Putamen (tissue), 1 donor: Measurements from ENCODE around the gene BMERB1.
A peak's percentile ranks its signal among the peaks of the same experiment; 100 is the strongest.
"Not testable (repeated sequence)": the region's sequence is repeated elsewhere in the genome, so short reads cannot be mapped to it uniquely, and the experiment has no call there.

ENCODE experiments used
- DNase-seq: peaks from one replicate; pipeline ENCODE4 v3.0.0-alpha.2; 2016; ENCODE audit warnings: low spot score

Gene BMERB1

DNA sequence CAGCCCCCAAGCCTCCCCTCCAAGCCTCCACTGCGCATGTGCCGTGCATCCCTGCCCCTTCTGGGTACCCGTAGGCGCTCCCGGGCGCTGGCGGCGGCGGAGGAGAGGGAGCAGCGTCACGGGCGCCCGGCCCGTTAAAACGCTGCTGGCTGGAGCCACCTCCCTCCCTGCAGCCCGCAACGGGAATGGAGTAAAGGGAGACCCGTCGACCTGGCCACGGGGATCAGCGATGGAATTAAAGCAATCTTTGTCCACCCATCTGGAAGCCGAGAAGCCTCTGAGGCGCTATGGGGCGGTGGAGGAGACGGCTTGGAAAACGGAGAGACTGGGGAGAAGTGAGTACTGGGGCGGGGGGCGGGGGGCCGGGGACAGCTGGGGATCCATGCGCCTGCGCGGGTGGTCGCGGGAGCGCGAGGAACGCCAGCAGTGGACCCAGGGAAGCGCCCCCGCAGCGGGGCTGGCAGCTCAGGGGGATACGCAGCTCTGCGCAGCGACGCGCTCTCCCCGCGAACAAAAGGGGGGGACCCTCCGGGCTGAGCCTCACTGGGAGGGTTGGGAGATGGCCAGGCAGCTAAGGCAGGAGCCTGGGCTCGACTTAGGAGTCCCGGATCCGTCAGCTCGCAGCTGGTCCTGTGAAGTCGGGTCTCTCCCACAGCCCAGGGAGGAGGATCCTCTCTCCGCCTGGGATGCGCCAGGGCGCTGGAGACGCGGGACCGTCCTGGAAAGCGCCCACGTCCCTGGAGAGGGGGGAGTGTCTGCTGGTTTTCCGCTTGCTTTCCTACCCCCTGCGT, at the start of gene BMERB1:
Gene BMERB1, plus strand, starts transcription at position 164 of the 791 bp plus-strand sequence. Its CDS starts 66 bp downstream, at position 230.
- peak; percentile 89 for DNase-seq

DNA sequence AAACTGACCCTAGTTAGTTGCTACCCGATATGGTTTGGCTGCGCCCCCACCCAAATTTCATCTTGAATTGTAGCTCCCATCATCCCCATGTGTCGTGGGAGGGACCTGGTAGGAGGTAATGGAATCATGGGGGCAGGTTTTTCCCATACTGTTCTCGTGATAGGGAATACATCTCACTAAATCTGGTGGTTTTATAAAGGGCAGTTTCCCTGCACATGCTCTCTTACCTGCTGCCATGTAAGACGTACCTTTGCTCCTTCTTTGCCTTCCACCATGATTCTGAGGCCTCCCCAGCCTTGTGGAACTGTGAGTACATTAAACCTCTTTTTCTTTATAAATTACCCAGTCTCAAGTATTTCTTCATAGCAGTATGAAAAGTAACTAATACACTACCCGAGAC, 46.3 kb upstream of the BMERB1 start:
- DNase-seq = not testable (repeated sequence)

DNA sequence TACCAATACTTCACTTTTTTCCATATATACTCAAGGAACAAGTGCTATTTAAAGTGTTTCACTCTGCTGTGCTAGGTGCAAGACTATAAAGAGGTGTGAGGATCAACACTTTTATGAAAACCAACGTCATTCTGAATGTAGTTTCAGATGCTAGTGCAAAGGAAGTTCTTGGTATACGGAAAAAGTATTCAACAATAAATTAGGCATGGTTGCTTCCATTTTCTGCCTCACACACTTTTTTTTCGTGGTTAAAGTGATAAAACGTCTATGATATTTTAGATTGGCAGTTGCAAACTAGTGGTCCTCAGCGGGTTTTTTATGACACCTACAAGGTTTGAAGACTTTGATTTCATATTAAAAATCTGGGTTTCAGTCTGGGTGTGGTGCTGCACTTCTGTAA, 44.5 kb upstream of the BMERB1 start:
- not testable (repeated sequence) for DNase-seq

DNA sequence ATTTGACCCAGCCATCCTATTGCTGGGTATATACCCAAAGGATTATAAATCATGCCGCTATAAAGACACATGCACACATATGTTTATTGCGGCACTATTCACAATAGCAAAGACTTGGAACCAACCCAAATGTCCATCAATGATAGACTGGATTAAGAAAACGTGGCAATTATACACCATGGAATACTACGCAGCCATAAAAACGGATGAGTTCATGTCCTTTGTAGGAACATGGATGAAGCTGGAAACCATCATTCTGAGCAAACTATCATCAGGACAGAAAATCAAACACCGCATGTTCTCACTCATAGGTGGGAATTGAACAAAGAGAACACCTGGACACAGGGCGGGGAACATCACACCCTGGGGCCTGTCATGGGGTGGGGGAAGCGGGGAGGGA, 41.4 kb upstream of the BMERB1 start:
- DNase-seq = not testable (repeated sequence)

DNA sequence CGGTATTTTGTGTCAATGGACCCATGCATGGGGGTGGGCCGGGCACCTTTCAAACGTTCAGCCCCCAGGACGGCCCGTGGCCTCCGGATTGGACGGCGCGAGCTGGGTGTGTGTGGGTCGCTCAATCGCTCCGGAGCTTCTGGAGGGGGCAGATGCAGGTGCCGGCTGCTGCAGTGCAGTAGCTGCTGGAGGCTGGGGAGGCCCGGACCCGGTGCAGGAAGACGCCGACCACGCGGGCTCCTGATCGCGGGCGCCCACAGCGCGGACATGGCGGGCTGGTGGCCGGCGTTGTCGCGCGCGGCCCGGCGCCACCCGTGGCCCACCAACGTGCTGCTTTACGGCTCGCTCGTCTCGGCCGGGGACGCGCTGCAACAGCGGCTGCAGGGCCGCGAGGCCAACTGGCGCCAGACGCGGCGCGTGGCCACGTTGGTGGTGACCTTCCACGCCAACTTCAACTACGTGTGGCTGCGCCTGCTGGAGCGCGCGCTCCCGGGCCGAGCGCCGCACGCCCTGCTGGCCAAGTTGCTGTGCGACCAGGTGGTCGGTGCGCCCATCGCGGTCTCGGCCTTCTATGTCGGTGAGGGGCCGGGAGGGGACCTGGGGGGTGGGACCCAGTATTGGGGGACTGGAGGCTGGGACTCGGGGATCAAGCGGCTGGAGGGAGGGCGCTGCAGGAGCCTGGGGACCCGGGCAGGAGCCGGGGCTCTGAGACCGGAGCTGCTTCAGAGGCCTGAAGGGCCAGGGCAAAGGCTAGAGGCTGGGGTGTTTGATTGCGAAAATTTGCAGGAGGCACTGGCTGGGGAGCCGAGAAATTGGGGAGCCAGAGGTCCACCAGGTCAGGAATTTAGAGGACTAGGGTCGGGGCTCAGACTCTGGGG, 38.5 kb upstream of the BMERB1 start, which contains the start of gene MPV17L:
Gene MPV17L, plus strand, starts transcription at position 124 of the 878 bp plus-strand sequence. Its CDS starts 144 bp downstream, at position 268.
- DNase-seq = peak; percentile 34

DNA sequence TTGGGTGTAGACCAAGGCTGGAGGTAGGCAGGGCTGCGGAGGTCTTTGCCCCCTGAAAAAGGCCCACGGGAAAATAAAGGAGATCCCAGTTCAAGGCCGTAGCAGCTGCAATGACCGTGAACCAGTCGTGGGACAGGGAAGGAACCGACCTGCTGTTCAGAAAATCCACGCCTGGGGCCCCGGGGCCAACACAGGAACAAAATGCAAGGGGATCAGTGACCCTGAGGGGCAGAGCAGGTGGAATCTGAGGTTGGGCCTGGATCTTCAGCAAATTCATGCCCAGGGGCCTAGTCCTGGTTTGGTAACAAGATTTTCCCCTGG, 37.9 kb upstream of the BMERB1 start:
- not testable (repeated sequence) for DNase-seq

DNA sequence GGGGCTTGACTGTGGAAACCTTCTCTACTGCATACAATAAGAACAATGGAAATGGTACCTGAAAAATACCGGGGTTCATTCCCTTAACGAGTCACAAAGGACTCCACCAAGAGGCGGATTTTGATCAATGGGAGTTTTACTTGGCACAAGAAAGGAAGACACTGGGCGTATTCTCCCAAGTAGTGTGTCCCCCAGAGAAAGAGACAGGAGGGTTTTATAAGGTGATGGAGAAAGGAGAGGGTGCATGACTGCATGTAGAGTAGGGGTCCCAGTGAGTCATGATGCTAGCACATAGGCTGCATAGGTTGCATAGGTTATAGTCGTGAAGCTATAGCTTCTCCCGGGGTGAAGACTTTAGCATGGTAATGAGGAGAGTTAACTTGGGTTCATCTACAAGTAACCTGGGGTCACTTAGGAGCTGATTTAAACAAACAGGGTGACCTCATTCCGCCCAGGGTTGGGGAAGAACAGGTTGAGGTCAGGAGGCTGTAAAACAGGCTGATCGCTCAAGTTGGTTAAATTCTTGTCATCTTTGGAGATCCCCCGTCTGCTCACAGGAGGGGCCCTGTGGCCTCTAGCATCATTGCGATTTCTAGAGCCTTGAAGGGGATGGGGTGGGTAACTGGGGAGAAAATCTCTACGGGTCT, 37.3 kb upstream of the BMERB1 start:
- DNase-seq = no peak

DNA sequence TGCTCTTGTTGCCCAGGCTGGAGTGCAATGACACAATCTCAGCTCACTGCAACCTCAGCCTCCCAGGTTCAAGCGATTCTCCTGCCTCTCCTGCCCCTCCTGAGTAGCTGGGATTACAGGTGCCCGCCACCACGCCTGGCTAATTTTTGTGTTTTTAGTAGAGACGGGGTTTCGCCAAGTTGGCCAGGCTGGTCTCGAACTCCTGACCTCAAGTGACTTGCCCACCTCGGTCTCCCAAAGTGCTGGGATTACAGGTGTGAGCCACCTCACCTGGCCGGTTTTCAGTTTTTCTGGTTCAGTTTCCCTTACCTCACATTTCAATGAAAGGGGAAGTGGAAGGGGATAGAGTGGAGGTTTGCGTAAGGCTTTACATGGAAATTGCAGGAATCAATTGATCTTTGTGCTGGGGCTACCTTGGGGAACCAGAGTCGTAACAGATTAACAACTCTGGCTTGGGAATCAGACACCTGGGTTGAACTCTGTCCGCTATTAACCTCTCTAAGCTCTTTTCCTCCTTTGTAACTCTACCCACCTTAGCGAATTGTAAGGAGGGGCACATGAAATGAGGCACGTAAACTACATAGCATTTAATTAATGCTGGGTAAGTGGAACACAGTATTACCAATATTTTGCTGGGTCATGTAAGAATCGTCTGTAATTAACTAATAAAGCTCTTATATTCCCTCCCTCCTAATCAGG, 35.6 kb upstream of the BMERB1 start:
- no peak for DNase-seq

DNA sequence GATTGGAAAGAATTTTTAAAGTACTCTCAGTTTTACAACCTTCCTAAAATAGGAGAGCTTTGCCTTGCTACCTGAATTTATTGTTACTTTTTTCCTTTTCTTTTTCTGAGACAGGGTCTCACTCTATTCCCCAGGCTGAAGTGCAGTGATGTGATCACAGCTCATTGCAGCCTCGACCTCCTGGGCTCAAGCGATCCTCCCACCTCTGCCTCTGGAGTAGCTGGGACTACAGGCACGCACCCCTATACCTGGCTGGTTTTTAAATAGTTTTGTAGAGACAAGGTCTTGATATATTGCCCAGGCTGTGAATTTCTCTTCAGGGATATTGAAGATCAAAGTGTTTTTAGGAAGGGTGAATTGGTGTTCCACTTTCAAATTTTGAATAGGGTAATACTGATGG, 35.1 kb upstream of the BMERB1 start:
- DNase-seq = no peak

DNA sequence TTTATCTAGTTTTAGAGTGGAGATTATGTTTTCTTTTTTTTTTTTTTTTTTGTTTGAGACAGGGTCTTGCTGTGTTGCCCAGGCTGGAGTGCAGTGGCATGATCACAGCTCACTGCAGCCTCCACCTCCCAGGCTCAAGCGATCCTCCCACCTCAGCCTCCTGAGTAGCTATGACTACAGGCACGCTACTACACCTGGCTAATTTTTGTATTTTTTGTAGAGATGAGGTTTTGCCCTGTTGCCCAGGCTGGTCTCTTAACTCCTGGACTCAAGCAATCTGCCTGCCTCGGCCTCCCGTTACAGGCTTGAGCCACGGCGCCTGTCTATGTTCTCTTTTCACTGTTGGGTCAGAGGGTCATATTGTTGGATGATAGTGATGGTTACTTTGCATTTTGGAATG, 34.1 kb upstream of the BMERB1 start:
- DNase-seq = not testable (repeated sequence)

DNA sequence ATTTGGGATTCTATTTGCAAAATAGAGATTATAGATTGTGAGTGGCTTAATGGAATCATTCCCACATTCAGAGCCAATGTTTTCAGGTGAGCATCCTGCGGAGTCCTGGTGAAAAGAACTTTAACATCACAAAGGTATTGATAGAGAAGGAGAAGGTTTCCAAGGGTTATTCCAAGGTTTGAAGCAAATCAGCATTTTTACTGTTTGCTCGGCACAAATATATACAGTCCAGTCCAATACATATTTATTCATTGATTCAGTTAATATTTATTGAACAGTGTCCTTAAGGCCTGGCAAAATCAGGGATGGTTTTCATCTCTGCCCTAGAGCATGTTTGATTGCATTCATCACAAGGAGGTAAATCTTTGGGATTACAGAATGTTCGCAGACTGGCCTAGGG, 32.4 kb upstream of the BMERB1 start:
- no peak for DNase-seq

DNA sequence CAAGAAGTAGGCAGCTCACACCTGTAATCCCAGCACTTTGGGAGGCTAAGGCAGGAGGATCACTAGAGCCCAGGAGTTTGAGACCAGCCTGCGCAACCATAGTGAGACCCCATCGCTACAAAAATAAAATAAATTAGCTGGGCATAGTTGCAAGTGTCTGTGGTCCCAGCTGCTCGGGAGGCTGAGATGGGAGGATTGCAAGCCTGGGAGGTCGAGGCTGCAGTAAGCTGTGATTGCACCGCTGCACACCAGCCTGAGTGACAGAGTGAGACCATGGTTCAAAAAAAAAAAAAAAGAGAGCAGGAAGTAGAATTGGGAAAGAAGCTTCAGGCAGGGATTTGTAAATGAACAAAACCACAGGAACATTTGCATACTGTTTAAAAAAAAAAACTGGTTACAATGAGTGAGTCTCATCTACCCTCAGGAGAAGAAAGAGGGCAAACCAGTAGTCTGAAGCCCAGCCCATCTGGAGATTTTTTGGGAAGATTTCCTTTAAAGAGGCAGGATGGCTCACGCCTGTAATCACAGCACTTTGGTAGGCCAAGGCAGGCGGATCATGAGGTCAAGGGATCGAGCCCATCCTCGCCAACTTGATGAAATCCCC, 30.9 kb upstream of the BMERB1 start:
- no peak for DNase-seq

DNA sequence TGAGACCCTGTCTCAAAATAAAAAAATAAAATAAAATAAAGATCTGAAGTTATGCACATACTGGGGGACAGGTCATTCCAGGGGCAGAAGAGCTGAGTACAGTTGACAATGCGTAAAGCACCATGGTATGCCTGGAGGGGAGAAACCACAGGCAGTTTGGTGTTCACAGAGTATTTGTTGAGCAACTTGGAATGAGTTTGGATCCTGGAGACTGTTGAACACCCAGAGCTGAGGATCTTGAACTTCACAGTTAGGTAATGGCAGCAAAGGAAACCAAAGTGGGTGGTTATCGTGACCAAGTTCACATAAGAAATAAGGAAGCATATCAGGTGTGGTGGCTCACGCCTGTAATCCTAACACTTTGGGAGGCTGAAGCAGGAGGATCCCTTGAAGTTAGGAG, 30.3 kb upstream of the BMERB1 start:
- DNase-seq = not testable (repeated sequence)

DNA sequence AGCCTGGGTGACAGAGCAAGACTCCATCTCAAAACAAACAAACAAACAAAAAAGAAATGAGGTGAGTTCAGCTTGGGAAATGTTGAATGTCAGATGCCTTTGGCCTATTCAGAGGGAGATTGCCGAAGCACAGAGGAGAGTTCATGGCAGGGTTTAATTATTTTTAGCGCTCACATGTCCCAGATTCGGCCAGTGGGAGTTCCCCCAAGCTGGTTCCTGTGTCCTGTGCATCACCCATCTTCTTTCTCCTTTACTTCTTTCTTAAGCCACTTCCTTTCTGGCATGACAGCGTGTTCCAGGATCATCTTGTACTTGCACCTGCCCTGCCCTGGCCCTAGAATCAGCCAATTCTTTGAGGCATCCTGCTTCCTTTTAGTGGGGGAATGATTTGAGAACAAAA, 29.6 kb upstream of the BMERB1 start:
- DNase-seq = no peak

DNA sequence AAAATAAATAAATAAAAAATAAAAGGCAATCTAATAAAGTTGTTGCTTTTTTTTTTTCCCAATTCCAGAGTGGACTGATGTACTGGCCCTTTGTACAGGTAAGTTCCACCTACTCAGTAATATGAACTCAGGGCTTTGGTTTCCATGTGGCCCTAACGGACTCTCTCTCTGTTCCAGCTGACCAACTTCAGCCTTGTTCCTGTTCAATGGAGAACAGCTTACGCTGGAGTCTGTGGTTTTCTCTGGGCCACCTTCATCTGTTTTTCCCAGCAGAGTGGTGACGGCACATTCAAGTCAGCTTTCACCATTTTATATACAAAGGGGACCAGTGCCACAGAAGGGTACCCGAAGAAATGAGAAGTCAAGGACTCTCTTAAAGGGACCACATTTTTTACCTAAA, 26.6 kb upstream of the BMERB1 start:
- DNase-seq = not testable (repeated sequence)

DNA sequence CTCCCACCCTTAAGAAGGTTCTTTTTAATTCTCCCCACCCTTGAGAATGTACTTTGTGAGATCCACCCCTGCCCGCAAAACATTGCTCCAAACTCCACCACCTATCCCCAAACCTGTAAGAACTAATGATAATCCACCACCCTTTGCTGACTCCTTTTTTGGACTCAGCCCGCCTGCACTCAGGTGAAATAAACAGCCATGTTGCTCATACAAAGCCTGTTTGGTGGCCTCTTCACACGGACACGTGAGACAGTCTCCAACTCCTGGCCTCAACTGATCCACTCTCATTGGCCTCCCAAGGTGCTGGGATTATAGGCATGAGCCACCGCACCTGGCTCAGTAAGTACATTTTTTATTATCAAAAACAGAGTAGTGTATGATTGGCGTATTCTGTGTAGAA, 24.9 kb upstream of the BMERB1 start:
- DNase-seq = not testable (repeated sequence)

DNA sequence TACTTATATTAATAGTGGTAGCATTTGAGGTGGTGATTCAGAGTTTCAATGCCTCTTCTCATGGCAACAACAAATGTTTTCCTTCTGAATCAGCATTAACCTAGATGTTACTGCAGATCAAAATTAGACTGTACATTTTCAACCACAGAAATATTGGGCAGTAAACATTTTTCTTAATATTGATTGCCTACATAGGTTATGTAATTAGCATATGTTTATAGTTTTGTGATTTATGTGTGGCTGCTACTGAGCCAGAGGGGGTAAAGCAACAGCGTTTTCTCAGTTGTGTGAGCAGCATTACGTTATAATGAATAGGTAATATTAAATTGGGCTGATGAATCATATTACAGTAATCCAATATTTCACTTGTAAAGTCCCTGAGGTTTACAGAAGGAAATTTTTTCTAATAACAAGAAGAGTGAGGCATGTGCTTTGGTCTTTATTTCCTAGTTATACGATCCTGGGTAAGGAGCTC, 18.8 kb upstream of the BMERB1 start:
- DNase-seq = no peak

DNA sequence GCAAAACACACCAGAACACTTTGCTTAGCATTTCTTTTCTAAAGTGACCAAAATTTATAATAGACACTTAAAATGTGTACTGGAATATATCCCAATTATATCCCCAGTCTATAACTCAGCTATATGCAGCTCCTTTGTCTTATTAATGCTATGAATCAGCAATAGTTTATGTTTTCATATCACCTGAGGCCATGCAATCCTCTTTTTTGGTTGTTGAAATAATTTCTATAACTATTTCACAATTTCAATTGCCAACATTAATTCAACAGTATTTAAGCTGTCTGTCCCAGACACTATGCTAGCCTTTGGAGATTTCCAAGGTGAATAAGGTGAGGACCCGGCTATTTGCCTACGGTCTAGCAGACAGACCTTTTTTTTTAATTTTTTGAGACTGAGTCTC, 17.2 kb upstream of the BMERB1 start:
- no peak for DNase-seq

DNA sequence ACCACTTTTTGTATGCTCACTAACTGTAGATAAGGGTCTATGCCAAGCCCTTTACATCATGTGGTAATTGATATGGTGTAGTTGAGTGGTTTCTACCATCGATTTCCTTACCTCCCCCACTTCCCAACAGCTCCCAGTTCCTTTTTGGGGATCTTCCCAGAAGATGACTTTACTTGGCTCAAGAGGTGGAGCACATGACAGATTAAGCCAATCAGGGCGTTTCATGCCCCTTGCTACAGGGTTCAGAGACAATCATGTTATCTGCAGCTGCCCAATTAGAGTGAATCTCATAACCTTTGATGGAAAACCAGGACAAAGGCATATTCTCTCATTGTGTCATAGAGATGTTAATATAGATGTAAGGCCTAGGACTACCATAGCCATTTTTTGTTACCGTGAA, 16.2 kb upstream of the BMERB1 start:
- DNase-seq = no peak

DNA sequence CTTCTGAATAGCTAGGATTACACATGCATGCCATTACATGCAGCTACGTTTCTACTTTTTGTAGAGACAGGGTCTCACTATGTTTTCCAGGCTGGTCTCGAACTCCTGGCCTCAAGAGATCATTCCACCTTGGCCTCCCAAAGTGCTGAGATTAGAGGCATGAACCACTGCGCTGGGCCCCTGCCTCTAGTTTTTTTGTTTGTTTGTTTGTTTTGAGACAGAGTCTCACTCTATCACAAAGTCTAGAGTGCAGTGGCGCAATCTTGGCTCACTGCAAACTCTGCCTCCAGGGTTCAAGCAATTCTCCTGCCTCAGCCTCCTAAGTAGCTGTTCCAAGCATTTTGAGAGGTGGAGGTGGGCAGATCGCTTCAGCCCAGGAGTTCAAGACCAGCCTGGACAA, 12.7 kb upstream of the BMERB1 start:
- DNase-seq = not testable (repeated sequence)

DNA sequence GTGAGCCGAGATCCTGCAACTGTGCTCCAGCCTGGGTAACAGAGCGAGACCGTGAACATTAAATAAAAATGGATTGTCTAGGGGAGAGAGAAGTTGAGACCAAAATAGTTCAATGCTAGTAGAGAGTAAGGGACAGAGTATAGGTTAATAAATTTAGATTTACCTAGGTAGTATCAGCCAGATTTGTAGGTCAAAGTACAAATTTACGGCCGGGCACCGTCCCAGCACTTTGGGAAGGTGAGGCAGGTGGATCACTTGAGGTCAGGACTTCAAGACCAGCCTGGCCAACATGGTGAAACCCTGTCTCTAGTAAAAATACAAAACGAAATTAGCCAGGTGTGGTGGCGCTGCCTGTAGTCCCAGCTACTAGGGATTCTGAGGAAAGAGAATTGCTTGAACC, 12.2 kb upstream of the BMERB1 start:
- no peak for DNase-seq
